PC-3 (cell line): ENCODE results near the gene ZNF546.
"Not testable (repeated sequence)": the region's sequence is repeated elsewhere in the genome, so short reads cannot be mapped to it uniquely, and the experiment has no call there.

ENCODE experiments used
- CTCF ChIP-seq: fragments of 300-600 bp; sonication (generic); conservative IDR thresholded peaks from 2 replicates; pipeline ENCODE4 v1.5.1; 2017; ENCODE audit warnings: antibody characterized with exemption, low read depth, mild to moderate bottlenecking, low read length
- EZH2 ChIP-seq: fragments of 300-600 bp; sonication (generic); IDR thresholded peaks from one replicate; pipeline ENCODE4 v1.6.1; 2017; ENCODE audit warnings: antibody characterized with exemption, mild to moderate bottlenecking, low read length; ENCODE audit not compliant: unreplicated experiment

GRCh38 chr19:39957886-39958285 is 39.0 kb upstream of the ZNF546 start:
- TF ChIP-seq CTCF, EZH2: not testable (repeated sequence)
